GM21576 (cell line): ENCODE results near the gene GATA1.
A peak's percentile ranks its signal among the peaks of the same experiment; 100 is the strongest.

Experiments
- ATAC-seq: cut with Tn5 transposase; IDR thresholded peaks from one replicate; pipeline ENCODE4 v1.9.1; 2021; ENCODE audit warnings: mild to moderate bottlenecking, moderate library complexity; ENCODE audit not compliant: unreplicated experiment

Gene GATA1

GRCh38 chrX:48786341-48786800 lies at the start of gene GATA1:
GATA1 (plus strand) TSS chrX:48786590; CDS start chrX:48791110, 4,520 bp downstream.
- ATAC-seq, result no peak

- no peak for ATAC-seq
Measured at GRCh38 chrX:48736878-48737212, 49.5 kb upstream of the GATA1 start.

GRCh38 chrX:48737213-48737938 lies 49.0 kb upstream of the GATA1 start:
- ATAC-seq, result peak; percentile 98

GRCh38 chrX:48737940-48738339 lies 48.5 kb upstream of the GATA1 start:
- no peak for ATAC-seq

- no peak for ATAC-seq
Measured at GRCh38 chrX:48741834-48742233, 44.6 kb upstream of the GATA1 start.

DNA sequence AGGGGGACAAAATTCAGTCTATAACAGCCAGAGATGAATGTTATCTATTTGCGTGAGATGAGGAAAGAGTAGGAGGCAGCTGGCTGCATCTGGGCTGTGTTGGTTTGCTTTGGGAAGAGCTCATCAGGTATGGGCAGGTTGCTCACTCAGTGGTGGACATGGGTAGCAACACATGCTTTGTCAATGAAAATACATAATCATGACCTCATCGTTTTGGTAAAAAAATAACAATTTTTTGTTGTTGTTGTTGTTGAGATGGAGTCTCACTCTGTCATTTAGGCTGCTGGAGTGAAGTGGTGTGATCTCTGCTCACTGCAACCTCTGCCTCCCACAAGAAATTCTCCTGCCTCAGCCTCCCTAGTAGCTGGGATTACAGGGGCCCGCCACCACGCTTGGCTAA lies 41.2 kb upstream of the GATA1 start:
- ATAC-seq, result no peak

DNA sequence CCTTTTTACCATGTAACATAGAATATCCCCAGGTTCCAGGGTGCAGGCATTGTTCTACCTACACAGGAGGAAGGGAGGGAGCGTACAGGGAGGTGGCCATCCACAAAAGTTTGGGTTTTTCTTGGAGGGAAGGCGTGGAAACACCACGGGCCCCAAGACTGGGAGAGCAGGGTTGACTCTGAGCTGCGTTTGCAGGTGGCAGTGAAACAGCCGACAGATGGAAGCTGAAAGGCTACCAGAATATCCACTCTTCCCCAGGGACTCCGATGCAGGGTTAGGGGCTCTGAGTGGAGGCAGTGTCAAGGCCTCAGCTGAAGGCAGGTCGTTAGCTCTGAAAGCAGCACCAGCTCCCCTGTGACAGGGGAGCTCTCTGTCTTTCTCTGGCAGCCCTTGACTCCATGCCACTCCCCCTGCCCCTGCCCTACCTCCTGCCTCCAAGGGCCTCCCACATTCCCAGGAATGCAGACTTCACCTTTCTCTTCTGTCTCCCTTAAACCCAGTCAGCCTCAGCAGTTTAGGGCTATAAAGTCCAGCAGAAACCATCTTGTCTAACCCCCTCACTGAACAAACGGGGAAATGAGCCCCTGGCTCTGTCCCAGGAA lies 38.9 kb upstream of the GATA1 start:
- no peak for ATAC-seq

GRCh38 chrX:48749182-48749581 lies 37.2 kb upstream of the GATA1 start:
- ATAC-seq, result no peak

GRCh38 chrX:48751343-48751742 lies 35.0 kb upstream of the GATA1 start:
- ATAC-seq, result no peak

- no peak for ATAC-seq
Measured at GRCh38 chrX:48752498-48752897, 33.9 kb upstream of the GATA1 start.

- ATAC-seq, result no peak
Measured at GRCh38 chrX:48753708-48754228, 32.6 kb upstream of the GATA1 start.

DNA sequence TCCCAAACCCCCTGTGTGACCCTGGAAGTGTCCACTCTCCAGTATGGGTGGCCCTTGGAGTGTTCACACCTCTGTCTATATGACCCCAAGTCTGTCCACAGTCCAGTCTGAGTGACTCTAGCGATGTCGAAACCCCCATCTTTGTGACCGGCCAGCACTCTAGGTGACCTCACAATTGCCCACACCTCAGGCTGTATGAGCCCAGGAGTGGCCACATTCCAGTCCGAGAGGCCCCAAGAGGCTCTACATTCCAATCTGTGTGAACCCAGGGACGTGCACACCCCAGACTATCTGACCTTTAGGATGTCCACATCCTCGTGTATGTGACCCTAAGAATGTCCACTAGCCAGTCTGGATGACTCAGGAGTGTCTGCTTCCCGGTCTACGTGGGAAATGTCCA lies 32.2 kb upstream of the GATA1 start:
- ATAC-seq, result no peak

DNA sequence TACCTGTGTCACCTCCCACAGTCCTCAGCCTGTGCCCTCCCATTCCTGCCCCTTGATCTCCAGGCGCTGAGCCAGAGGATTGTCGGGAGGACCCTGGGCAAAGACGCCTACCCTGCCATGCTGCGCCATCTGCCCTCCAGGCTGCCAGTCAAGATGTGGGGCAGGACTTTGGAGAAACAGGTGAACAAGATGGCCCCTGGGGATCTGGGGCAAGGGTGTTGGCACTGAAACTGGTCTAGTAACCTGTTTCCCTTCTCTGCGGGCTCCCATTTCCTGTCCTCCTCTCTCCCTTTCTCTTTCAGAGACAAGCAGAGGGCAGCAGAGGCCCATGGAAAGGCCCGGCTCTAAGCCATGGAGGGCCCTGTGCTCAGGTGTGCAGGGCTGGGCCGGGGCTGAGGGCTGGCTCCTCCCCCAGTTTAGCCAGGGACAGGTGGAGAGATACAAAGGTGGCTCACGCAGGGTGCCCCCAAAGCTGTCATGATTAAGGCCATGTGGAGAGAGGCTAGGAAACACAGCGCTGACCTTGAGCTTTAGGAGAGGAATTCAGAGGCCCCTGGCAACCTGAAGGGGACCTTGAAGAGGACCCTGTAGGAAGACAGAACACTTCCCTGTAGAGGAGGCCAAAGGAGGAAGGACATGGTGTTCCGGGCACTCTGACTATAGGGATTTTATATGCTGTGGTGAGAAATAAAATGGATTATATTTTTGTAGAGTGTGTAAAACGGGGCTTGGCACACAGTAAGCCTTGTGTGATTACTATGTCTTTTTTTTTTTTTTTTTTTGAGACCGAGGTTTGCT lies 24.5 kb upstream of the GATA1 start, which contains the start of gene GLOD5:
Gene GLOD5 (plus strand): TSS at position 74 of the 798 bp plus-strand sequence. CDS start 44 bp downstream, at position 118.
- ATAC-seq, result no peak

DNA sequence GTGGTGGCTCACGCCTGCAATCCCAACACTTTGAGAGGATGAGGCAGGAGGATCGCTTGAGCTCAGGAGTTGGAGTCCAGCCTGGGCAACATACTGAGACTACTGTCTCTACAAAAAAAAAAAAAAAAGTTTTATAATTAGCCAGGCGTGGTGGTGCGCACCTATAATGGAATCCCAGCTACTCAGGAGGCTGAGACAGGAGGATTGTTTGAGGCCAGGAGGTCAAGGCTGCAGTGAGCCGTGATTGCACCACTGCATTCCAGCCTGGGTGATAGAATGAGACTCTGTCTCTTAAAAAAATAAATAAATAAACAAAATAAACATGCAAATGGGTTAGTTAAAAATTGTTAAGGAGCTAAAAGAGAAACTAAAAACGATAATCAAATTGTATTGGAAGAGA lies 17.2 kb upstream of the GATA1 start:
- no peak for ATAC-seq

DNA sequence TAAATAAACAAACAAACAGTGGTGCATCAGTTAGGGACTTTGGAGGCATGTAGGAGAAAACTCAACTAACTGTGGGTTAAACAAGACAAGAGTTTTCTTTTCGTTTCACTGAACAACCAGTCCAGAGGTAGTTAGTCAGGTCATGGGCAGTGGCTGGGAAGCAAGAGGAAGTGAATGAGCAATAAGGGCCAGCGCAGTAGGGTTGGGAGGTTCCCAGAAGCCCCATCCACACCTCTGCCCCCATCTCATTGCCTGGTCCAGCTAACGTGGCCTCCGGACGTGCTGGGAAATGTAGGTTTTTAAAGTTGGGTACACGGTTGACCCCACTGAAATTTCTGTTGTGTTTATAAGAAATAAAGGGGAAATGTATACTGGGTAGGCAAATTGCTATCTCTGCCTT lies 16.1 kb upstream of the GATA1 start:
- no peak for ATAC-seq

DNA sequence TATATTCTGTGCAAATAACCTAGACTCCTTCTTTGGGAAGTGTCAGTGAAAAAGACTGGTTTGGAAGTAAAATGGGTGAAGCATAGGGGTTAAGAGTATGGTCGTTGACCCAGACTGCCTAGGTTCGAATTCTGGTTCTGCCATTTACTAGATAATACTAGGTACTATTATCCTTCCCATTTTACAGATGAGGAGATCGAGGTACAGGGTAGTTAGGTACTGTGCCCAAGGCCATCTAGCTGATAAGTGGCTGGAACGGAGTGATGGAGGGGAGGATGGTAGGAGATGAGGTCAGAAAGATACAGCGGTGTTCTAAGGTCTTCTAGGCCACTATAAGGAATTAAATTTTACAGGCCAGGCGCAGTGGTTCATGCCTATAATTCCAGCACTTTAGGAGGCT lies 13.8 kb upstream of the GATA1 start:
- ATAC-seq, result no peak

DNA sequence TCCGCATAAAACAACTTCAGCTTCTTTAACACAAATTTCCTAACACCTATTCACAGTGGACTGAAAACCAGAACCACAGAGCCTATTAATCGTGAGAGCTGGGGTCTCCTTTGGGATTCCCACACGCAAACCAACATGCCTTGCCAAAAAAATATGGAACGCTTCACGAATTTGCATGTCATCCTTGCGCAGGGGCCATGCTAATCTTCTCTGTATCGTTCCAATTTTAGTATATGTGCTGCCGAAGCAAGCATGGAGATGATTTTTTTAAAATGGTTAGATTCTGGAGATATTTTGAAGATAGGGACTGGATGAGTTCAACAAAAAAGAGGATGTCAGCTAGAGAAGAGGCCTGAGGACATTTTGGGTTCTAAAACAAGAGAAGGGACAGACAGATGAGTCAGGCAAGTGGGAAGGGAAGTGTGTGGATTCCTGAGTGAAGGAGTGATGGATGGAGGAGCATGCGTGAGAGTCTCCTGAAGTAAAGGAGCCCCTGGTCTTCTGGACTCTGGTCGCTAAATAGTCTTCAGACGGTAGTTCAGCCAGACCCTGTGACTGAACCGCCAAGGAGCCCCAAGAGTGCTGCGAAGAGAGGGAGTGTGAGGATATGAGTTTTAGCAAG lies 9.5 kb upstream of the GATA1 start:
- no peak for ATAC-seq

- ATAC-seq, result no peak
Measured at GRCh38 chrX:48779399-48779798, 7.0 kb upstream of the GATA1 start.

DNA sequence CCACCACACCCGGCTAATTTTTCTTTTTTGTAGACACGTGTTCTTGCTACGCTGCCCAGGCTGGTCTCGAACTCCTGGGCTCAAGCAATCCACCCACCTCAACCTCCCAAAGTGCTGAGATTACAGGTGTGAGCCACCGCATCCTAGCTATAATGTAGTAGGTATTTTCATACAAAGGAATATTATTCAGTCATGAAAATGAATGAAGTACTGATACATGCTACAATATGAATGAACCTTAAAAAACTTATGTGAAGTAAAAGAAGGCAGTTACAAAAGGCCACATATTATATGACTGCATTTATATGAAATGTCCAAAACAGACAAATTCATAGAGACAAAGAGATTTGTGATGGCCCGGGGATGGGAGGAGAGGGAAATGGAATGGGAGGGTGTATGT lies 4.7 kb upstream of the GATA1 start:
- no peak for ATAC-seq

- ATAC-seq, result no peak
Measured at GRCh38 chrX:48782216-48782615, 4.2 kb upstream of the GATA1 start.

DNA sequence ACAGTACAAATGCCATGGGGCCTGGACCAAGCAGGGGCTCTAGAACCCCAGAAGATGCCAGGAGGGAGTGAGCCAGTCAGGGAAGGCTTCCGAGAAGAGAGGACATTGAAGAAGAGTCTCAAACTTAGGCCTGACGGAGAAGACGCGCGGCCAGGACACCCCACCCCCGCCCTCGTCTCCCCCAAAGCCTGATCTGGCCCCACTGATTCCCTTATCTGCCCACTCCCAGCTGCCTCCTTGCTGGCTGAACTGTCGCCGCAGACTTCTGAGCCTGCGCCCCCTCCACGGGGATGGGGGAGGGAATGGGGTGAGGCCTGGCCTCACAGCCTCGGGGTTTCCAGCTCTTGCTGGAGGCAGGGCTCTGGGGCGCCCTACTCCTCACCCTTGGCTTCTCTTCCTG lies 3.6 kb upstream of the GATA1 start:
- ATAC-seq, result no peak
